HCT116 (cell line): ENCODE data around the gene ADGRV1. TPM values are rescaled to one million over a fixed set of nuclear protein-coding genes. Genes with fewer than 3 reads are reported as not detected.

ENCODE experiments used
- ATAC-seq: fragments of 200-7000 bp; cut with Tn5 transposase; 2 replicates; pipeline ENCODE4 v1.9.1; 2020; ENCODE audit warnings: mild to moderate bottlenecking, moderate library complexity
- BruUV-seq: library from RNA; stranded (reverse); fragments of 400-500 nt; replicated peaks from 2 replicates; lab custom pipeline; 2021; lab: Mats Ljungman, UMichigan
- CTCF ChIA-PET: fragments of 300-600 bp; sonication (Branson Sonifier 250); formaldehyde crosslinking; loops from one replicate; lab custom pipeline; 2021; ENCODE audit warnings: antibody characterized with exemption; lab: Charles Lee
- POLR2A ChIA-PET: fragments of 300-600, 350-600 bp; sonication (Branson Sonifier 250); formaldehyde crosslinking; loops from one replicate; lab custom pipeline; 2021; ENCODE audit warnings: antibody characterized with exemption; lab: Charles Lee
- RAD21 ChIA-PET, 2 experiments: fragments of 300-600 bp; sonication (Branson Sonifier 250); formaldehyde crosslinking; loops; one replicate each; lab custom pipeline; 2023; ENCODE audit warnings: low total read pairs in 2 of 2; ENCODE audit not compliant: uncharacterized antibody in 2 of 2, unreplicated experiment in 2 of 2, low non-redundant PET in 1 of 2; lab: Charles Lee
- DNase-seq: peaks from one replicate; pipeline ENCODE4 v3.0.0-alpha.2; 2010; ENCODE audit warnings: low read depth, low spot score
- H2AFZ ChIP-seq: fragments of 200-600 bp; shearing (Covaris generic), sonication (generic); 2 replicates; pipeline ENCODE4 v1.6.1; 2017; ENCODE audit warnings: low read depth, mixed run types, mixed read lengths, antibody characterized with exemption, low read length; ENCODE audit not compliant: poor library complexity, severe bottlenecking
- H3K27ac ChIP-seq: 2 replicates; pipeline ENCODE4 v1.5.1; 2012; ENCODE audit warnings: low read depth, low read length
- H3K27me3 ChIP-seq: fragments of 200-600 bp; sonication (generic); 2 replicates; pipeline ENCODE4 v1.6.1; 2016; ENCODE audit warnings: mixed run types, low read length, mixed read lengths; ENCODE audit not compliant: insufficient read depth
- H3K36me3 ChIP-seq, 2 experiments: fragments of 200-500 bp in 1 of 2; fragments of 200-600 bp in 1 of 2; sonication (Bioruptor generic) in 1 of 2; sonication (generic) in 1 of 2; 2 replicates each; pipeline versions ENCODE4 v1.5.1 to v1.6.1; 2014 to 2016; ENCODE audit warnings: low read length in 2 of 2, inconsistent platforms in 1 of 2, mixed read lengths in 1 of 2, mixed run types in 1 of 2; ENCODE audit not compliant: insufficient read depth in 2 of 2, control insufficient read depth in 1 of 2
- H3K4me1 ChIP-seq, 2 experiments: fragments of 200-600 bp in 1 of 2; sonication (generic) in 1 of 2; 2 replicates each; pipeline versions ENCODE4 v1.5.1 to v1.6.1; 2012 to 2017; ENCODE audit warnings: low read length in 2 of 2, inconsistent platforms in 1 of 2, mild to moderate bottlenecking in 1 of 2, mixed read lengths in 1 of 2, mixed run types in 1 of 2, moderate library complexity in 1 of 2; ENCODE audit not compliant: insufficient read depth in 2 of 2, control insufficient read depth in 1 of 2
- H3K4me2 ChIP-seq: fragments of 200-600 bp; sonication (generic); 2 replicates; pipeline ENCODE4 v1.6.1; 2017; ENCODE audit warnings: mixed run types, low read length, mixed read lengths
- H3K4me3 ChIP-seq, 2 experiments: fragments of 200-600 bp in 1 of 2; sonication (generic) in 1 of 2; replicated peaks in 1 of 2; 2 replicates each; pipeline ENCODE4 v1.5.1; 2011 to 2016; ENCODE audit warnings: low read length in 2 of 2, control low read depth in 1 of 2, low read depth in 1 of 2, mild to moderate bottlenecking in 1 of 2, mixed read lengths in 1 of 2, mixed run types in 1 of 2
- H3K79me2 ChIP-seq: fragments of 200-600 bp; sonication (generic); 2 replicates; pipeline ENCODE4 v1.6.1; 2017; ENCODE audit warnings: mild to moderate bottlenecking, mixed run types, low read length, moderate library complexity, mixed read lengths; ENCODE audit not compliant: insufficient read depth
- H3K9ac ChIP-seq: fragments of 200-600 bp; sonication (generic); 2 replicates; pipeline ENCODE4 v1.6.1; 2016; ENCODE audit warnings: low read length, mixed read lengths
- H3K9me2 ChIP-seq: fragments of 200-600 bp; sonication (generic), shearing (Covaris generic); 2 replicates; pipeline ENCODE4 v1.6.1; 2017; ENCODE audit warnings: mixed run types, mild to moderate bottlenecking, moderate library complexity; ENCODE audit not compliant: insufficient read depth
- H3K9me3 ChIP-seq, 2 experiments: fragments of 200-500 bp in 1 of 2; fragments of 200-600 bp in 1 of 2; sonication (Bioruptor generic) in 1 of 2; sonication (generic) in 1 of 2; 2 replicates each; pipeline ENCODE4 v1.6.1; 2014 to 2017; ENCODE audit warnings: low read length in 2 of 2, mixed read lengths in 2 of 2, inconsistent platforms in 1 of 2, low read depth in 1 of 2, mild to moderate bottlenecking in 1 of 2, mixed run types in 1 of 2, moderate library complexity in 1 of 2; ENCODE audit not compliant: control insufficient read depth in 1 of 2, insufficient read depth in 1 of 2
- H4K20me1 ChIP-seq: fragments of 200-600 bp; sonication (generic), shearing (Covaris generic); 2 replicates; pipeline ENCODE4 v1.6.1; 2017; ENCODE audit warnings: mixed run types, mild to moderate bottlenecking, moderate library complexity; ENCODE audit not compliant: insufficient read depth
- ATF3 ChIP-seq: IDR thresholded peaks from 2 replicates; pipeline ENCODE4 v1.6.1; 2012
- CEBPB ChIP-seq: IDR thresholded peaks from 2 replicates; pipeline ENCODE4 v1.6.1; 2012; ENCODE audit warnings: low read depth
- CTCF ChIP-seq, 3 experiments: fragments of 200-600 bp in 1 of 3; sonication (generic) in 1 of 3; IDR thresholded peaks in 2 of 3; conservative IDR thresholded peaks in 1 of 3; 2 replicates each; pipeline ENCODE4 v1.5.1; 2012 to 2017; ENCODE audit warnings: low read depth in 2 of 3, low read length in 2 of 3, antibody characterized with exemption in 1 of 3, borderline replicate concordance in 1 of 3, control low read depth in 1 of 3, mild to moderate bottlenecking in 1 of 3, mixed read lengths in 1 of 3, mixed run types in 1 of 3, moderate library complexity in 1 of 3; ENCODE audit not compliant: insufficient read depth in 1 of 3
- ELF1 ChIP-seq: IDR thresholded peaks from 2 replicates; pipeline ENCODE4 v1.6.1; 2012; ENCODE audit warnings: low read depth, borderline replicate concordance
- REST ChIP-seq: IDR thresholded peaks from 2 replicates; pipeline ENCODE4 v1.6.1; 2012; ENCODE audit warnings: low read depth
- SP1 ChIP-seq: IDR thresholded peaks from 2 replicates; pipeline ENCODE4 v1.6.1; 2012; ENCODE audit warnings: low read depth
- SRF ChIP-seq: IDR thresholded peaks from 2 replicates; pipeline ENCODE4 v1.6.1; 2012; ENCODE audit warnings: low read depth
- ZNF274 ChIP-seq: fragments of 200-500 bp; sonication (Bioruptor generic); IDR thresholded peaks from 2 replicates; pipeline ENCODE4 v1.6.1; 2014; ENCODE audit warnings: mild to moderate bottlenecking, low read depth, low read length, inconsistent platforms
- intact Hi-C: fragments of 100-400 bp; cut with micrococcal nuclease; formaldehyde crosslinking; loops from 2 replicates; pipeline ENCODE4 v1.10.0; 2022
- total RNA-seq: library from RNA; stranded (reverse); gene quantifications from one replicate; pipeline ENCODE4 v1.2.1, GENCODE V29; 2021; ENCODE audit not compliant: unreplicated experiment

The ADGRV1 gene
- total RNA-seq, 1 experiment from 2014 or later, result 6.0 TPM

GRCh38 chr5:90640484-90641059 is 82.0 kb downstream of the ADGRV1 start:
- ChIA-PET POLR2A (interaction anchor here (1.0 kb wide), 1 partner anchor 11 kb away, joined by 3 read pairs; no protein-coding TSS in a partner anchor), CTCF (no interaction called here), RAD21 (no interaction called here)
- no peaks in the 10 kb centered on the region for H3K27me3 ChIP-seq
- no peaks in the 10 kb centered on the region for H4K20me1 ChIP-seq
- H3K36me3 ChIP-seq, result no peaks in the 10 kb centered on the region
- no peak for TF ChIP-seq ELF1
- no peak for TF ChIP-seq SP1
- no peak for TF ChIP-seq CTCF (IDR thresholded peaks at IDR 0.05 in 2 of 3, conservative IDR thresholded peaks at IDR 0.05 in 1 of 3; ENCODE audit: borderline replicate concordance in 1 of 3, insufficient read depth in 1 of 3, low read depth in 2 of 3, low read length in 2 of 3)
- peaks cover 11 to 15% of the 10 kb centered on the region in 2 experiments for H3K4me1 ChIP-seq
- H3K79me2 ChIP-seq, result no peaks in the 10 kb centered on the region
- BruUV-seq, result no TSS peak
- H3K9ac ChIP-seq, result no peak overlapping the region
- no peak overlapping the region for H3K4me3 ChIP-seq
- H3K27ac ChIP-seq, result no peak overlapping the region
- no peak overlapping the region for H2AFZ ChIP-seq
- no peaks in the 10 kb centered on the region for H3K9me3 ChIP-seq
- H3K4me2 ChIP-seq, result no peak overlapping the region
- H3K9me2 ChIP-seq, result no peaks in the 10 kb centered on the region
- ATAC-seq (no peak), DNase-seq (no peak)
- intact Hi-C loops, result no loop called here

GRCh38 chr5:90641528-90641927 is 82.9 kb downstream of the ADGRV1 start:
- ATAC-seq (no peak), DNase-seq (no peak)
- no peak overlapping the region for H2AFZ ChIP-seq
- no peaks in the 10 kb centered on the region for H3K9me2 ChIP-seq
- H4K20me1 ChIP-seq, result no peaks in the 10 kb centered on the region
- H3K4me1 ChIP-seq, result peaks cover 12 to 15% of the 10 kb centered on the region in 2 experiments
- RAD21 ChIA-PET, result no interaction called here
- H3K36me3 ChIP-seq, result no peaks in the 10 kb centered on the region
- H3K9ac ChIP-seq, result no peak overlapping the region
- H3K9me3 ChIP-seq, result no peaks in the 10 kb centered on the region
- H3K4me3 ChIP-seq, result no peak overlapping the region
- intact Hi-C loops, result no loop called here
- POLR2A ChIA-PET, result interaction anchor here (1.0 kb wide), 1 partner anchor 10 kb away, joined by 3 read pairs; no protein-coding TSS in a partner anchor
- H3K4me2 ChIP-seq, result no peak overlapping the region
- CTCF ChIA-PET, result no interaction called here
- no peaks in the 10 kb centered on the region for H3K27me3 ChIP-seq
- no peak overlapping the region for H3K27ac ChIP-seq
- no peaks in the 10 kb centered on the region for H3K79me2 ChIP-seq
- no TSS peak for BruUV-seq
- TF ChIP-seq ATF3 (no peak), ZNF274 (no peak), CEBPB (no peak), REST (no peak), SRF (no peak), CTCF (IDR thresholded peaks at IDR 0.05 in 2 of 3, conservative IDR thresholded peaks at IDR 0.05 in 1 of 3; ENCODE audit: borderline replicate concordance in 1 of 3, insufficient read depth in 1 of 3, low read depth in 2 of 3, low read length in 2 of 3) (no peak)
